Retinal pigment epithelial cell (primary cell): Measurements from ENCODE around the gene C2CD2L.

Experiments
- DNase-seq: peaks from one replicate; pipeline ENCODE4 v3.0.0-alpha.2; 2010; ENCODE audit warnings: low read depth
- H3K4me3 ChIP-seq: 2 replicates; pipeline ENCODE4 v1.5.1; 2011; ENCODE audit warnings: mild to moderate bottlenecking, low read length, control low read depth, moderate library complexity
- TF ChIP-seq, protein P1 (sequence below): conservative IDR thresholded peaks from 2 replicates; pipeline ENCODE4 v1.5.1; 2011; ENCODE audit warnings: low read depth, low read length, control low read depth, inconsistent platforms

The C2CD2L gene

DNA sequence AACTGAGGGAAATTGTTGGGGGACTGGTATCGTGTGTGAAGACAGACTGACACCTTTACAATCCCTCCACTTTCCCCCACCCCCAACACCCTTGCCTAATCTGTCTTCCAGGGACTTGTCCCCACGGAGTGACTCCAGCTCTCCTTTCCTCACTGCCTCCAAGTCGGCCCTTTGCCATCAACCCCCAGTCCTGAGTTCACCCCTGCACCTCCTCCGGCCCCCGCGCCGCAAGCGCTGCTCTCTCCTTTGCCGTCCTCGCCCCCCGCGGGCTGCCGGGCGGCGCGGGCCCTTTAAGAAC, 41.5 kb downstream of the C2CD2L start:
- peak overlapping the region; percentile 51 for H3K4me3 ChIP-seq
- no peak for DNase-seq
- TF ChIP-seq, protein P1, sequence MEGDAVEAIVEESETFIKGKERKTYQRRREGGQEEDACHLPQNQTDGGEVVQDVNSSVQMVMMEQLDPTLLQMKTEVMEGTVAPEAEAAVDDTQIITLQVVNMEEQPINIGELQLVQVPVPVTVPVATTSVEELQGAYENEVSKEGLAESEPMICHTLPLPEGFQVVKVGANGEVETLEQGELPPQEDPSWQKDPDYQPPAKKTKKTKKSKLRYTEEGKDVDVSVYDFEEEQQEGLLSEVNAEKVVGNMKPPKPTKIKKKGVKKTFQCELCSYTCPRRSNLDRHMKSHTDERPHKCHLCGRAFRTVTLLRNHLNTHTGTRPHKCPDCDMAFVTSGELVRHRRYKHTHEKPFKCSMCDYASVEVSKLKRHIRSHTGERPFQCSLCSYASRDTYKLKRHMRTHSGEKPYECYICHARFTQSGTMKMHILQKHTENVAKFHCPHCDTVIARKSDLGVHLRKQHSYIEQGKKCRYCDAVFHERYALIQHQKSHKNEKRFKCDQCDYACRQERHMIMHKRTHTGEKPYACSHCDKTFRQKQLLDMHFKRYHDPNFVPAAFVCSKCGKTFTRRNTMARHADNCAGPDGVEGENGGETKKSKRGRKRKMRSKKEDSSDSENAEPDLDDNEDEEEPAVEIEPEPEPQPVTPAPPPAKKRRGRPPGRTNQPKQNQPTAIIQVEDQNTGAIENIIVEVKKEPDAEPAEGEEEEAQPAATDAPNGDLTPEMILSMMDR: no peak

DNA sequence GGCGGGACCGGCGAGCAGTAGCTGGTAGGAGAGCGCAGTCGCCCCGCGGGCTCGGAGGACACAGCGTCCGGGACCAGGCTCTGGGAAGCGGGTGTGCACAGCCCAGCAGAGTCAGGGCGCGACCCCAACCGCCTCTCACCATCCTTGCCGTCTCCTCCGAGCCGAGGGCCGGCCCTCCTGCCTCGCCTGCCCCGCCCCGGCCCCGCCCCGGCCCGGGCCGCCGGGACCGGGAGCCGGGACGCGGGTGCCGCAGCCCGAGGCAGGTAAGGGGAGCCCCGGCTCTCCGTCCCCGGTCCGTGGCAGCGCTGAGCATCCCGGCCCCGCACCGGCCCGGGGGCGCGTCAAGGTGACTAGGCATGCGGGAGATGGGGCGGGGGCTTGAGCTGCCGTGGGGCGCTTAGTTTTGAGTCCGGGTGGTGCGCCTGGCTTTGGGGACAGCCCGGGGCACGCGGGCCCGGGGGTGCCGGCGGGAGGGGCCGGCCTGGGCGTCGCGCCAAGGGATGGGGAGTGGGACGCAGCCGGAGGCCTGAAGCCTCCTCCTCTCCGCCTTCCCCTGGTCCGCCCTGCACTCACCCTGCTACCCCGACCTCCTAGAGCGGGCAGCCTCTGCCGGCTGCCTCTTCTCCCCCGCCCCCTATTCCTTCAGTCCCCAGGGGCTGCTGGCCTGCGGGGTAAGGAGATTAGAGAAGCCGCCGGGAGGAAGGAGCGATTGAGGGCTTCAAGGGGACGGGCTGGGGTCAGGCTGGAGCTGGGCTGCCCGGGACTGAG, 42.1 kb downstream of the C2CD2L start, which contains the start of gene ABCG4:
TSS of gene ABCG4 (plus strand) at position 35 of the 768 bp plus-strand sequence. CDS start 914 bp downstream, outside the sequence.
- DNase-seq: no peak
- peak within 1 kb of the TSS; percentile 51 for H3K4me3 ChIP-seq
- TF ChIP-seq, protein P1: no peak

DNA sequence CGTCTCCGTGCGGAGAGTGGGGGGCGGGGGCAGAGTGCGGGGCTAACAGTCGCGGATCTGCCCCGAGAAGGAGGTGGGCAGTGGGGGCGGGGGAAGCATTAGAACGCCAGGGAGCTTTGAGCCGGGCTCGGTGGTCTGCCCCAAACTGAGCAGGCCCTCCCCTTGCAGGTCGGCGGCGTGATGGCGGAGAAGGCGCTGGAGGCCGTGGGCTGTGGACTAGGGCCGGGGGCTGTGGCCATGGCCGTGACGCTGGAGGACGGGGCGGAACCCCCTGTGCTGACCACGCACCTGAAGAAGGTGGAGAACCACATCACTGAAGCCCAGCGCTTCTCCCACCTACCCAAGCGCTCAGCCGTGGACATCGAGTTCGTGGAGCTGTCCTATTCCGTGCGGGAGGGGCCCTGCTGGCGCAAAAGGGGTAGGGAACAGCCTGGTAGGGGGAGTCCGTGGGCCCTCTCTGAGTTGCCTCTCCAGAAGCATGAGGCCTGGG, 42.7 kb downstream of the C2CD2L start:
- peak overlapping the region; percentile 51 for H3K4me3 ChIP-seq
- TF ChIP-seq, protein P1: no peak
- no peak for DNase-seq

DNA sequence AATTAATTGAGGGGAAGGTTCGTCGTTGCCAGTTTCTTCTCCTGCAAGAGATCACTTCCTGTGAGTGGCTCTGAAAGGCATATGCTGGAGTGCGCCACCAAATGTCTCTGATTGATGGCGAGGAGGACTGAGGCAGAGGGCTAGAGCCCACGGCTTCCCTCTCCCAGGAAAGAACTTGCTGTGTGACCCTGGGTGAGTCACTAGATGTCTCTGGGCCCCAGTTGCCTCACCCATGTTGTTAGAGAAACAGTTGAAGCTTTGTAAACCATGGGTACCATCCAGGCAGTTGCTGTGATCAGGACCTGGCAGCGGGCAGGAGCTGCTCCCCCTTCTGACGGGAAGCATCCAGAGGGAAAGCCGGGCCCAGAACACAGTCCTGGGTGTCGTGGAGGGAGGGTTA, 44.9 kb downstream of the C2CD2L start:
- no peak overlapping the region for H3K4me3 ChIP-seq
- TF ChIP-seq, protein P1: no peak
- no peak for DNase-seq

DNA sequence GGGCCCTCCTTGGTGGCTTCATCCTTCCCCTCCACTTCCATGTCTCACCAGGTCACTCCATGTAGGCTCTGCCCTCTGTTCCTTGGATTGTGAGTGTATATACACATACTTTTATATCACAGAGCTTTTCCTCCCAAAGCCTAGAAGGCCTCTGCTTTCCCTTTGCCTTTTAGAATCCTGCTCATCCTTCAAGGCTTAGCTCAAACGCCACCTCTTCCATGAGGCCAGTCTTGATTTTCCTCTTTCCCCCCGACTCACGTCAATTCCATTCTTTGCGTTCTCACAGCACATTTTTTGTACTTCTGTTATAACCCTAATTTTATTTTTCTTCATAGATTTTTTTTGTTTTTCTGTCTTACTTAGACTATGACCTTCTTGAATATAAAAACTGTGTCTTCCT, 45.5 kb downstream of the C2CD2L start:
- DNase-seq: no peak
- TF ChIP-seq, protein P1: no peak
- no peak overlapping the region for H3K4me3 ChIP-seq

DNA sequence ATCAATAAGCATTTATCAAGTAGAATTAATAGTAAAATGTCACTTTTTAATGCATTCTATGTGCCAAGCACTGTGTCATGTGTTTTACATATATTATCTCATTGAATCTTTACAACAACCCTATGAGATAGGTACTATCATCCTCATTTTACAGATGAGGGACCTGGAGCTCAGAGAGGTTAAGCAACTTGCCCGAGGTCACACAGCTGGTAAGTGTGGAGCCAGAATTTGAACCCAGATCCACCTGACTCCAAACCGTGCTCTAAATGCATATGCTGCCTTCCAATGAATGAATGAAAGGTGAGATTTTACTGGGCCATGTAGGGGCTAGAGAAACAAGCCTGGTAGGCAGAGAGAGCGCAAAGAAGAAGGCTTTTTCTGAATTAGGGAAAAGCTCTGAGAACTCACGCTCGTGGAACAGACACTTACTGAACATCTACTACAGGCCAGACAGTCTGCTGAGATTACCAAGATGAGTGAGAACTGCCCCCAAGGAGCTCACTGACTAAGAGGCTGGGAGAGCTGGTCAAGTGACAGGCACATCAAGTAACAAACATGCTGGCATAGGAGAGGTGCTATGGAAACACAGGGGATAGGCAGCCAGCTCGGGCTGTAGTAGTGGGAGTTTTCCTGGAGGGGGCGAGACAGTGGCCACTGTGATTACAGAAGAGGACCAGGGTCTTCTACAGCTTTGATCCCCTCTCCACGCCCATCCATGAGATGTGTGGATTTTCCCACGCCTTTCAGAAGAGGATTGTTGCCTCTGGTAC, 46.1 kb downstream of the C2CD2L start:
- no peak for DNase-seq
- TF ChIP-seq, protein P1: no peak
- H3K4me3 ChIP-seq: no peak overlapping the region
